ENCODE measurements around the gene C1QTNF6. TPM values are rescaled to one million over a fixed set of nuclear protein-coding genes. Genes with fewer than 3 reads are reported as not detected.

Gene C1QTNF6
- total and polyA plus RNA-seq, 10 of the 15 experiments (the other 5 are each of a cell fraction or from before 2014, with no cell fraction given) = 0.16 to 4.1 (median 1.3) TPM

GRCh38 chr22:37177221-37177620 is 10.8 kb downstream of the C1QTNF6 start:
- RAD21 ChIA-PET (ENCODE audit: unreplicated experiment) = interaction anchor here (1.4 to 1.9 kb wide), 2 partner anchors 10 to 72 kb away, joined by 3 to 4 read pairs; no protein-coding TSS in a partner anchor
- no peaks in the 10 kb centered on the region; a peak in 2 of 4 replicates for H3K27me3 ChIP-seq (replicated peaks in 1 of 2; ENCODE audit: control insufficient read depth in 2 of 2, insufficient read depth in 2 of 2, low read length in 1 of 2)
- no peaks in the 10 kb centered on the region for H4K20me1 ChIP-seq (ENCODE audit: control insufficient read depth, insufficient read depth)
- H3K4me2 ChIP-seq (ENCODE audit: control insufficient read depth, insufficient read depth) = no peak overlapping the region
- no peak overlapping the region for H3K27ac ChIP-seq (ENCODE audit: control insufficient read depth, insufficient read depth)
- TF ChIP-seq BMI1 (IDR thresholded peaks at IDR 0.05; ENCODE audit: borderline replicate concordance) (no peak), ZNF24 (IDR thresholded peaks at IDR 0.05) (no peak), YY1 (IDR thresholded peaks at IDR 0.05; ENCODE audit: low read depth, low read length) (no peak), EGR1 (IDR thresholded peaks at IDR 0.05; ENCODE audit: borderline replicate concordance in 1 of 2, low read depth in 2 of 2, low read length in 2 of 2) (no peak), RCOR1 (conservative IDR thresholded peaks at IDR 0.05; ENCODE audit: low read depth, low read length) (no peak), ATF7 (IDR thresholded peaks at IDR 0.05; ENCODE audit: low read depth) (0 out of 2 replicates have a peak, but pooled peaks have one; percentile 12), RUNX3 (IDR thresholded peaks at IDR 0.05; ENCODE audit: low read length) (no peak)
- CTCF ChIA-PET = interaction anchor here (0.9 to 1.2 kb wide), 3 partner anchors 10 to 14 kb away, joined by 3 to 4 read pairs (median 3); no protein-coding TSS in a partner anchor
- H3K36me3 ChIP-seq (ENCODE audit: control insufficient read depth in 2 of 2, insufficient read depth in 2 of 2, low read length in 1 of 2) = no peaks in the 10 kb centered on the region
- intact Hi-C loops (cut with micrococcal nuclease; ENCODE audit: unreplicated experiment) = no loop called here
- H3K9me3 ChIP-seq (replicated peaks; ENCODE audit: control insufficient read depth, insufficient read depth, low read length) = peaks cover 4% of the 10 kb centered on the region; the same call in 2 of the 3 replicates
- DNase-seq (ENCODE audit: low read depth, low spot score) (no peak), FAIRE-seq (no peak), ATAC-seq (no peak)
- SMC1A ChIA-PET (ENCODE audit: uncharacterized antibody, unreplicated experiment) = interaction anchor here (1.0 kb wide), 1 partner anchor 32 kb away, joined by 4 read pairs; no protein-coding TSS in a partner anchor
- H3K79me2 ChIP-seq (ENCODE audit: control insufficient read depth, insufficient read depth, low read length) = no peaks in the 10 kb centered on the region
- no peak overlapping the region for H3K4me3 ChIP-seq
- H3K9ac ChIP-seq (ENCODE audit: control insufficient read depth, insufficient read depth, low read length) = no peak overlapping the region
- WGBS (ENCODE audit: insufficient coverage, insufficient replicate concordance, low lambda C conversion rate, missing lambda C conversion rate) = 9% methylated on average over 5 of the region's 5 CpGs
- POLR2A ChIA-PET = interaction anchor here (1.0 to 1.8 kb wide), 2 partner anchors 10 kb away, joined by 3 to 4 read pairs; partner anchors contain the start of gene C1QTNF6
- in situ Hi-C loops (cut with MboI) = no loop called here
- peaks cover 4% of the 10 kb centered on the region; the same call in 1 of the 2 replicates for H3K4me1 ChIP-seq (ENCODE audit: control insufficient read depth, insufficient read depth, low read length)
- no peak overlapping the region for H2AFZ ChIP-seq (ENCODE audit: control insufficient read depth, low read depth, low read length)
- BruUV-seq (replicated peaks) = no TSS peak

Data from GM12878 (cell line).